Effector memory CD4-positive, alpha-beta T cell (primary cell): ENCODE measurements around the gene MCTP2.
"Not testable (repeated sequence)": the region's sequence is repeated elsewhere in the genome, so short reads cannot be mapped to it uniquely, and the experiment has no call there.

Source experiments
- DNase-seq, 3 donors: peaks; one replicate each; pipeline ENCODE4 v3.0.0-alpha.2; 2020
- H3K27ac ChIP-seq: 2 replicates; pipeline ENCODE4 v1.7.0; 2013; ENCODE audit warnings: mild to moderate bottlenecking, low read length, moderate library complexity; ENCODE audit not compliant: insufficient read depth, poor library complexity, severe bottlenecking
- H3K27me3 ChIP-seq: replicated peaks from 2 replicates; pipeline ENCODE4 v1.7.0; 2013; ENCODE audit warnings: mild to moderate bottlenecking, low read length; ENCODE audit not compliant: insufficient read depth, control insufficient read depth, poor library complexity, severe bottlenecking
- H3K36me3 ChIP-seq: 2 replicates; pipeline ENCODE4 v1.7.0; 2013; ENCODE audit warnings: mild to moderate bottlenecking, low read length, moderate library complexity; ENCODE audit not compliant: control insufficient read depth, insufficient read depth
- H3K4me1 ChIP-seq: 2 replicates; pipeline ENCODE4 v1.7.0; 2013; ENCODE audit warnings: low read length, mild to moderate bottlenecking; ENCODE audit not compliant: control insufficient read depth, insufficient read depth, poor library complexity, severe bottlenecking
- H3K4me3 ChIP-seq: 2 replicates; pipeline ENCODE4 v1.7.0; 2013; ENCODE audit warnings: low read length, low read depth, mild to moderate bottlenecking; ENCODE audit not compliant: insufficient read depth, poor library complexity, severe bottlenecking
- H3K9me3 ChIP-seq: 2 replicates; pipeline ENCODE4 v1.7.0; 2013; ENCODE audit warnings: mild to moderate bottlenecking, low read length, moderate library complexity; ENCODE audit not compliant: control insufficient read depth

The MCTP2 gene

DNA sequence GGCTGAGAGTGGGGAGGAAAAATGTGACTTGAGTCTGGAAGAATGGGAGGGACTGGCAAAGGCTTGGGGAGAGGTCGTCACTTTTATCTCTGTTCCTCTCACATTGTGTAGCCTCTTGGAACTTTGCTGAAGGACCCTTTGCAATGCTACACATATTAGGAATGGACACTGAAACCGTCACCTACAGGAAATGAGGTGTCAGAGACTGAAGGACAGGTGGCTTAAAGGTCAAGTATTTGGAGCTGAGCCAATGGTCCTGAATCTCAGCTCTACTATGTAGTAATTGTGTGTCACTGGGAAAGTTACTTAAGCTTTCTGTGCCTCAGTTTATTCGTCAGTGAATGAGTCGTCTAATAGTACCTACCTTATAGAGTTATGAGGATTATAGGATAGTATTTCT, 14.7 kb downstream of the MCTP2 start:
- no peak for DNase-seq
- H3K36me3 ChIP-seq: no peaks in the 10 kb centered on the region
- no peaks in the 10 kb centered on the region for H3K4me1 ChIP-seq
- H3K4me3 ChIP-seq: no peak overlapping the region
- no peaks in the 10 kb centered on the region for H3K9me3 ChIP-seq
- no peak overlapping the region for H3K27ac ChIP-seq
- no peaks in the 10 kb centered on the region for H3K27me3 ChIP-seq

- H3K36me3 ChIP-seq: no peaks in the 10 kb centered on the region
- H3K27ac ChIP-seq: no peak overlapping the region
These were observed 16.7 kb downstream of the MCTP2 start for GRCh38 chr15:94247789-94248638.

GRCh38 chr15:94250801-94251200, 19.4 kb downstream of the MCTP2 start:
- H3K36me3 ChIP-seq: no peaks in the 10 kb centered on the region
- H3K27ac ChIP-seq: no peak overlapping the region
- no peak for DNase-seq
- H3K9me3 ChIP-seq: no peaks in the 10 kb centered on the region
- no peaks in the 10 kb centered on the region for H3K27me3 ChIP-seq
- no peak overlapping the region for H3K4me3 ChIP-seq
- H3K4me1 ChIP-seq: no peaks in the 10 kb centered on the region

More at GRCh38 chr15:94247789-94248638, 16.7 kb downstream of the MCTP2 start:
- no peak for DNase-seq
- H3K4me1 ChIP-seq: no peaks in the 10 kb centered on the region
- H3K27me3 ChIP-seq: no peaks in the 10 kb centered on the region
- no peak overlapping the region for H3K4me3 ChIP-seq
- H3K9me3 ChIP-seq: no peaks in the 10 kb centered on the region

DNA sequence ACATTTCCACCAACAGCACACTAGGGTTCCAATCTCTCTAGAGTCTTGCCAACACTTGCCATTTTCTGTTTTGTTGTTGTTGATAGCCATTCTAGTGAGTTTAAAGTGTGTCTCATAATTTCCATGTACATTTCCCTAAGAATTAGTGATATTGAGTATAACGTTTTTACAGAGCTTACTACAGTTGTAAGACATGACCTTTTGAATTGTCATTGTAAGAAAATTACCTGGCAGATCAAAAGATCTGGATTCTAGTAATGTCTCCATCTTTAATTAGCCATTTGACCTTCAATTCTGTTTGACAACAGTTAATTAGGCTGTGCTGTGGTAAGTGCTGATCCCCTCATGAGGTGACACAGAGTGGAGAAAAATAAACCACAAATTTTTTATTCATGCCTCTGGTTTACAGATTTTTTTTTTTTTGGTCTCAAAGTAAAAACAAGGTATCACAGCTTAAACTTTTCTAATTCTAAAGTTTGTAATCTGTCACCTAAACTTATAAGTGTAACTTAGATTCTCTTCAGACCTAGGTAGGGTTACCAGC, 20.9 kb downstream of the MCTP2 start:
- H3K27me3 ChIP-seq: no peaks in the 10 kb centered on the region
- no peak overlapping the region for H3K4me3 ChIP-seq
- no peak for DNase-seq
- no peaks in the 10 kb centered on the region for H3K4me1 ChIP-seq
- H3K36me3 ChIP-seq: no peaks in the 10 kb centered on the region
- no peaks in the 10 kb centered on the region for H3K9me3 ChIP-seq
- H3K27ac ChIP-seq: no peak overlapping the region

DNA sequence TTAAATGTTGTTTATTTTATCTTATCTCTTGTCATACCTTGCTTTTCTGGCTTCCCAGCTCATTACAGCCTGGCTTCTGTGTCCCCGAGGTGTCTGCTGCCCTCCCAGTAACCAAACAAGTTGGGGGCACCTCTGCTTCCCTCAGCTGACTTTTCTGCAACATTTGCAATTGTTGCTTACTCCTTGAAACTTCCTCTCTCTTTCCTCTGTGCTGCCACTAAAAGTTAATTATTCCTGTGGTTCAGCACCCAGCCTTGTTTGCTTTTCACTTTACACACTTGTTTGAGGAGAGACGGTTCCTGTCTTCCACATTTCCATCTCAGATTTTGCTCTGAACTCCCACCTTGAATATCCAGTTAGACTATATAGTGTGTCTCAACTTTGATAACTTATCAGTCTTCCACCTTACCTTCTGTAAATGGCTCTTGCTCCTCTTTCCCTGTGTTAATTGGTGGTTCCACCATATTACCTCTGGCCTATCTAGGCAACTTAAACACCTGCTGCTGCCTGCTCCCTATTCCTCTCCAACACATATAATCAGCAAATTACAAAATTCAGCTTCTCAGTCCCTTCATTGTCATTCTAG, 21.6 kb downstream of the MCTP2 start:
- H3K4me3 ChIP-seq: no peak overlapping the region
- no peaks in the 10 kb centered on the region for H3K36me3 ChIP-seq
- no peak for DNase-seq
- H3K9me3 ChIP-seq: no peaks in the 10 kb centered on the region
- H3K27me3 ChIP-seq: no peaks in the 10 kb centered on the region
- no peak overlapping the region for H3K27ac ChIP-seq
- H3K4me1 ChIP-seq: no peaks in the 10 kb centered on the region

GRCh38 chr15:94253742-94254141, 22.4 kb downstream of the MCTP2 start:
- Histone ChIP-seq H3K9me3 (no peaks in the 10 kb centered on the region), H3K4me1 (no peaks in the 10 kb centered on the region), H3K27me3 (no peaks in the 10 kb centered on the region), H3K36me3 (no peaks in the 10 kb centered on the region), H3K4me3 (no peak overlapping the region), H3K27ac (no peak overlapping the region)
- DNase-seq: no peak

GRCh38 chr15:94255540-94255939, 24.2 kb downstream of the MCTP2 start:
- no peak overlapping the region for H3K27ac ChIP-seq

DNA sequence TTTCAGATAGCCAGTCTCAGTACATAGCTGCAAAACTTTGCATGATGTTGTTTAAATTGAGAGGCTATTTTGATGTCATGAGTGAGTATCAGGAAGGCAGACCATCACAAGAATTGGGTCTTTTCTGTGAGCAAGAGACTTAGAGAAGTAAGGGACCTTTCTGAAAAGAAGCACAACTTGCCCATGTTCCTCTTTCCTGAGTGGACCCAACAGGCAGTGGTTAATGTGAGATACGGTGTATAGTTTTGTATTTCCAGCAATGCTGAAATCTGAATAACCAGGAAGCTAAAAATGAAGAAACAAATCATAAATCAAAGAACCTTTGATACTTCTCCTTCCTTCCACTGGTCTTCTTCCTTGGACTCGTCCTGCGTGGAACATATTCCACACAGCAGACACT, 25.1 kb downstream of the MCTP2 start:
- no peaks in the 10 kb centered on the region for H3K4me1 ChIP-seq
- DNase-seq: no peak
- no peaks in the 10 kb centered on the region for H3K9me3 ChIP-seq
- no peak overlapping the region for H3K27ac ChIP-seq
- no peak overlapping the region for H3K4me3 ChIP-seq
- no peaks in the 10 kb centered on the region for H3K27me3 ChIP-seq
- no peaks in the 10 kb centered on the region for H3K36me3 ChIP-seq

More at GRCh38 chr15:94255540-94255939, 24.2 kb downstream of the MCTP2 start:
- no peaks in the 10 kb centered on the region for H3K36me3 ChIP-seq
- H3K27me3 ChIP-seq: no peaks in the 10 kb centered on the region
- DNase-seq: no peak
- H3K9me3 ChIP-seq: no peaks in the 10 kb centered on the region
- H3K4me1 ChIP-seq: no peaks in the 10 kb centered on the region
- H3K4me3 ChIP-seq: no peak overlapping the region

DNA sequence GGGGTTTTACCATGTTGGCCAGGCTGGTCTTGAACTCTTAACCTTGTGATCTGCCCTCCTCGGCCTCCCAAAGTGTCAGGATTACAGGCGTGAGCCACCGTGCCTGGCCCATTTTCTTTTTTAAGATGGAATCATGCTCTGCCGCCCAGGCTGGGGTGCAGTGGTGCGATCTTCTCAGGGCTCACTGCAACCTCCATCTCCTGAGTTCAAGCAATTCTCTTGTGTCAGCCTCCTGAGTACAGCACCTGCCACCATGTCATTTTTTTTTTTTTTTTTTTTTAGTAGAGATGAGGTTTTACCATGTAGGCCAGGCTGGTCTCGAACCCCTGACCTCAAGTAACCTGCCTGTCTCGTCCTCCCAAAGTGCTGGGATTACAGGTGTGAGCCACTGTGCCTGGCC, 26.4 kb downstream of the MCTP2 start:
- not testable (repeated sequence) for H3K4me1 ChIP-seq, H3K27me3 ChIP-seq, H3K4me3 ChIP-seq, H3K27ac ChIP-seq, H3K9me3 ChIP-seq, H3K36me3 ChIP-seq, DNase-seq

DNA sequence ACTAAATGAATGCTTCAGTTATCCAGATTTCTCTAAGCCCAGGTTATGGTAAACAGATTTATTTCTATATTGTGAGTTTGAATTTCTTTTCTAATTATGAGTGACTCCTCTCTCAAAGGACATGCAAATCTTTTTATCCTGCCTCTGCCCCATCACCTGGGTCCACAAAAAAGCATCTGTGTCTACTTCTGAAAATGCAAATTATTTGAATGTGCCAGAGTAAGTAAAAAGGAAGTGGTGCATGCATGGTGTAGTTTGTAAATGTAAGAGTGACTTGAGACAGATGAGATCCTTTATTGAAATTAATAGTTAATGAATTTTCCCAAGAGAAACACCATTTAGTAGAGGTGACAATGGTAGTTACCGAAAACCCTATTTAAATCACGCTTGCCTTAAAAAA, 26.9 kb downstream of the MCTP2 start:
- Histone ChIP-seq H3K9me3 (no peaks in the 10 kb centered on the region), H3K4me3 (no peak overlapping the region), H3K27ac (no peak overlapping the region), H3K27me3 (no peaks in the 10 kb centered on the region), H3K4me1 (no peaks in the 10 kb centered on the region), H3K36me3 (no peaks in the 10 kb centered on the region)
- no peak for DNase-seq
